GM21786 (cell line): ENCODE results near the gene UBA7.
"Not testable (repeated sequence)": the region's sequence is repeated elsewhere in the genome, so short reads cannot be mapped to it uniquely, and the experiment has no call there.

Source experiments
- ATAC-seq: cut with Tn5 transposase; IDR thresholded peaks from one replicate; pipeline ENCODE4 v1.9.1; 2021; ENCODE audit not compliant: unreplicated experiment

The UBA7 gene

GRCh38 chr3:49785565-49786356 lies 28.0 kb downstream of the UBA7 start:
- ATAC-seq: peak; percentile 34

DNA sequence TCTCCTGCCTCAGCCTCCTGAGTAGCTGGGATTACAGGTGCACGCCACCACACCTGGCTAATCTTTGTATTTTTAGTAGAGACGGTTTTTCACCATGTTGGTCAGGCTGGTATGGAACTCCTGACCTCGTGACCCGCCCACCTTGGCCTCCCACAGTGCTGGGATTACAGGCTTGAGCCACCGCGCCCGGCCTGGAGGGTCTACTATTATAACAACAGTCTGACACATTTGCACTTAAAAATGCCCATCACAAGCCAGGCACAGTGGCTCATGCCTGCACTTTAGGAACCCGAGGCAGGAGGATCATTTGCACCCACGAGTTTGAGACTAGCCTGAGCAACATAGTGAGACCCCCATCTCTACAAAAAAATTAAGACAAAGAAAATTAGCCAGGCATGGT lies 31.5 kb downstream of the UBA7 start:
- not testable (repeated sequence) for ATAC-seq

- no peak for ATAC-seq
Measured at GRCh38 chr3:49781415-49782199, 32.1 kb downstream of the UBA7 start.

DNA sequence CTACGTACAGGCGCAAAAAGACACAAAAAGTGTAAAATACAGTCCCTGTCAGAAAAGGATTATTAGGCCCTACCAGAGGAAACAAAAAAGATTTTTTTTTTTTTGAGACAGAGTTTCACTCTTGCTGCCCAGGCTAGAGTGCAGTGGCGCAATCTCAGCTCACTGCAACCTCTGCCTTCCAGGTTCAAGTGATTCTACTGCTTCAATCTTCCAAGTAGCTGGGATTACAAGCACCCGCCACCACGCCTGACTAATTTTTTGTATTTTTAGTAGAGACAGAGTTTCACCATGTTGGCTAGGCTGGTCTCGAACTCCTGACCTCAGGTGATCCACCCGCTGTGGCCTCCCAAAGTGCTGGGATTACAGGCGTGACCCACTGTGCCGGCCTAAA lies 32.8 kb downstream of the UBA7 start:
- ATAC-seq: not testable (repeated sequence)

- no peak for ATAC-seq
Measured at GRCh38 chr3:49780080-49780974, 33.4 kb downstream of the UBA7 start.

- no peak for ATAC-seq
Measured at GRCh38 chr3:49779358-49780079, 34.2 kb downstream of the UBA7 start.

- ATAC-seq: not testable (repeated sequence)
Measured at GRCh38 chr3:49776101-49776500, 37.7 kb downstream of the UBA7 start.

DNA sequence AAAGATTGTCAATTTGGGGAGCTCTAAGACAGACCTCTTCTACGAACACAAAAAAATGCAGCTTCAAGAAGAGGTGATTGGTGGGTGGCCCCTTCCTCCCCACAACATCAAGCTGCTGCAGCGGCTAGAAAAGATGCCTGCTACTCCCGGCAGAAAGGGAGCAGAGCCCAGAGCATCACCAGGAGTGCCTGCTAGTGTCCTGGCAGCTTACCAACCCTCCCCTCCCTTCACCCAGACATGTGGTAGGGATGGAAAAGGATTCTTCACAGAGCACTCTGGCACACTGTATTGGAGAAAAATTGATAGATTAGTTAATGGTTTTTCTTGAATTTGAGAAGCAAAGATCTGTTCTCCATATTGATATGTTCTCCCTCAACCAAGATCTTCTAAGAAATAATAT lies 38.2 kb downstream of the UBA7 start:
- ATAC-seq: no peak

DNA sequence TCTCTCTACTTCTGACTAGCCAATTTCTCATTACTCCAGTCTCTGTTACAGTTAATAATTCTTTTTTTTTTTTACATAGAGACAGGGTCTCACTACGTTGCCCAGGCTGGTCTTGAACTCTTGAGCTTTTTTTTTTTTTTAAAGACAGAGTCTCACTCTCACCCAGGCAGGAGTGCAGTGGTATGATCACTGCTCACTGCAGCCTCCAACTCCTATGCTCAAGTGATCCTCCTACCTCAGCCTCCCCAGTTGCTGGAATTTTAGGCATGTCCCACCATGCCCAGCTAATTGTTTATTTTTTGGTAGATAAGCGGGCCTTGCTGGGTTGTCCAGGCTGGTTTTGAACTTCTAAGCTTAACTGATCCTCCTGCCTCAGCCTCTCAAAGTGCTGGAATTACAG lies 41.0 kb downstream of the UBA7 start:
- ATAC-seq: no peak

- no peak for ATAC-seq
Measured at GRCh38 chr3:49771340-49771938, 42.3 kb downstream of the UBA7 start.

DNA sequence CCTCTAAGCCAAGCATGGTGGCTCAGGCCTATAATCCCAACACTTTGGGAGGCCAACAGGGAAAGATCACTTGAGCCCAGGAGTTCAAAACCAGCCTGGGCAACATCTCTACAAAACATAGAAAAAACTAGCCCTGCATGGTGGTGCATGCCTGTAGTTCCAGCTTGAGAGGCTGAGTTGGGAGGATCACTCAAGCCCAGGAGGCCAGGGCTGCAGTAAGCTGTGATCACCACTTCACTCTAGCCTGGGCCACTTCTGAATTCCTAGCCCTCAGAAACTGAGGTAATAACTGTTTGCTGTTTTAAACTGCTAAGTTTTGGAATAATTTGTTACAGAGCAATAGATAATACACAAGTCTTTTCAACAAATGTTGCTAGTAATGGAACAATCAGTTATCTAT lies 43.8 kb downstream of the UBA7 start:
- ATAC-seq: no peak

DNA sequence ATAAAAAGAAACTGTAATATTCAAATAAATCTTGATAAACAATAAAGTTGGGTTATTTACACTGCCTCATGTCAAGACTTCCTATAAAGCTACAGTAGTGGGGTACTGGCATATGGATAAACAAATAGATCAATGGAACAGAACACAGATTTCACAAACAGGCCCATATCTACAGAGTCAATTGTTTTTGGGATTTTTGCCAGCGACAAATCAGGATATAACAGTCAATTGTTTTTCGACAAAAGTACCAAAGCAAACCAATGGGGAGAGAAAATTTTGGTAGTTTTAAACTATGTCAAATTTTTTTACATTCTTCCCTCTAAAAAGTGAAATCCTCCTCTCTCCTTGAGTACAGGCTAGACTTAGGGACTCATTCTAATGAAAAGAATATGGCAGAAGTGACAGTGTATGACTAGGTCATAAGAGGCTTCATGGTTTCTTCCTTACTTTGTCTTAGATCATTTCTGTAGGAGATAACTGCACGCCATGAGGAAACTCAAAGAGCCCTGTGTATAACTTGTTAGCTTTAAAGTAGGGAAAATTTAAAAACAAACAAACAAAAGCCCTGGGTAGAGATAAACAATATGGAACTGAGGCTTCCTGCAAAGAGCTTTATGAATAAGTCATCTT lies 44.4 kb downstream of the UBA7 start:
- ATAC-seq: no peak

GRCh38 chr3:49763981-49764380 lies 49.8 kb downstream of the UBA7 start:
- no peak for ATAC-seq

DNA sequence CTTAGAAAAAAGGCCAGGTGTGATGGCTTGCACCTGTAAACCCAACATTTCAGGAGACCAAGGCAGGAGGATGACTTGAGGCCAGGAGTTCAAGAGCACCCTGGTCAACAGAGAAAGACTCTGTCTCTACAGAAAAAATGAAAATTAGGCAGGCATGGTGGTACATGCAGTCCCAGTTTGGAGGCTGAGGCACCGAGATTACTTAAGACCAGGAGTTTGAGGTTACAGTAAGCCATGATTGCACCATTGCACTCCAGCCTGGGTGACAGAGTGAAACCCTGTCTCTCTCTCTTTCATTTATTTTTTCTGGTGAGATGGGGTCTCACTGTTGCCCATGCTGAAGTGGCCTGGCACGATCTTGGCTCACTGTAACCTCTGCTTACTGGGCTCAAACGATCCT lies 52.1 kb downstream of the UBA7 start:
- no peak for ATAC-seq

DNA sequence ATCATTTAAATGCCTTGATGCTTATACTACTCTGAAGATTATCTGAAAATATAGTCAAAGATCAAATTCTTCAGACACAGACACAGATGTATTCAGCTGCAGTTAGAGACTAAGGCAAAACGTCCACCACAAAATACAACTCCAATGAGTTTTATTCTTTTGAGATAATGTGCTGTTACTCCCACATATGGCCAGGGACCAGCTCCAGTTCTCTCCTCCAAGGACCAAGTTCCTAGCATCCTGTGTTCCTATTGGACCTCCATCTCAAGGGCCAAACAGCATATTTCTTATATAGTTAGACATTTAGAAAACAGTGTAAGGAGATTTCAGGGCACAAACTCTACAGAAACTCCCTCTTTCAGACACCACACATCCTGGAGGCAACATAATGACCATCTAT lies 54.5 kb downstream of the UBA7 start:
- ATAC-seq: no peak

GRCh38 chr3:49757197-49757596 lies 56.6 kb downstream of the UBA7 start:
- no peak for ATAC-seq

- ATAC-seq: no peak
Measured at GRCh38 chr3:49756036-49756435, 57.7 kb downstream of the UBA7 start.
